GM12878 (cell line): ENCODE data around the gene ZNF45. TPM values are rescaled to one million over a fixed set of nuclear protein-coding genes. Genes with fewer than 3 reads are reported as not detected.

ENCODE experiments used
- ATAC-seq: fragments of 200-7000 bp; cut with Tn5 transposase; 3 replicates; pipeline ENCODE4 v1.9.1; 2020; ENCODE audit warnings: mild to moderate bottlenecking, moderate library complexity
- BruUV-seq: library from RNA; stranded (reverse); fragments of 400-500 nt; replicated peaks from 2 replicates; lab custom pipeline; 2021; lab: Mats Ljungman, UMichigan
- CTCF ChIA-PET: fragments of 300-600 bp; sonication (Branson Sonifier 250); formaldehyde crosslinking; extraction: SDS; loops from one replicate; lab custom pipeline; 2021; ENCODE audit warnings: inconsistent platforms; lab: Yijun Ruan, JAX
- POLR2A ChIA-PET: fragments of 350-600 bp; formaldehyde crosslinking; extraction: SDS; loops from one replicate; lab custom pipeline; 2021; ENCODE audit warnings: inconsistent platforms; lab: Charles Lee
- RAD21 ChIA-PET: fragments of 300-600 bp; sonication (Branson Sonifier 250); formaldehyde crosslinking; loops from one replicate; lab custom pipeline; 2023; ENCODE audit warnings: antibody characterized with exemption; ENCODE audit not compliant: unreplicated experiment; lab: Charles Lee
- SMC1A ChIA-PET: fragments of 300-600 bp; sonication (Branson Sonifier 250); formaldehyde crosslinking; loops from one replicate; lab custom pipeline; 2023; ENCODE audit not compliant: unreplicated experiment, uncharacterized antibody; lab: Charles Lee
- DNase-seq: peaks from one replicate; pipeline ENCODE4 v3.0.0-alpha.2; 2011; ENCODE audit warnings: low read depth, low spot score
- FAIRE-seq: peaks from 3 replicates; lab custom pipeline; 2011; peaks lifted over from hg19 to GRCh38; lab: Jason Lieb, UNC
- H2AFZ ChIP-seq: 2 replicates; pipeline ENCODE4 v1.6.0; 2011; ENCODE audit warnings: low read depth, low read length, control low read depth; ENCODE audit not compliant: control insufficient read depth
- H3K27ac ChIP-seq: 2 replicates; pipeline ENCODE4 v1.5.1; 2011; ENCODE audit warnings: control low read depth; ENCODE audit not compliant: control insufficient read depth, insufficient read depth
- H3K27me3 ChIP-seq, 2 experiments: replicated peaks in 1 of 2; 2 replicates each; pipeline versions ENCODE4 v1.6.0 to v1.6.1; 2011; ENCODE audit warnings: low read length in 1 of 2; ENCODE audit not compliant: control insufficient read depth in 2 of 2, insufficient read depth in 2 of 2
- H3K36me3 ChIP-seq, 2 experiments: 2 replicates each; pipeline ENCODE4 v1.5.1; 2011; ENCODE audit warnings: low read length in 1 of 2; ENCODE audit not compliant: control insufficient read depth in 2 of 2, insufficient read depth in 2 of 2
- H3K4me1 ChIP-seq: 2 replicates; pipeline ENCODE4 v1.6.1; 2011; ENCODE audit warnings: mild to moderate bottlenecking, low read length, moderate library complexity, mixed read lengths; ENCODE audit not compliant: control insufficient read depth, insufficient read depth
- H3K4me2 ChIP-seq: 2 replicates; pipeline ENCODE4 v1.6.0; 2011; ENCODE audit warnings: control low read depth; ENCODE audit not compliant: control insufficient read depth, insufficient read depth
- H3K4me3 ChIP-seq: fragments of 200-600 bp; sonication (generic); 2 replicates; pipeline ENCODE4 v1.5.1; 2016
- H3K79me2 ChIP-seq: 2 replicates; pipeline ENCODE4 v1.6.0; 2011; ENCODE audit warnings: low read length; ENCODE audit not compliant: control insufficient read depth, insufficient read depth
- H3K9ac ChIP-seq: 2 replicates; pipeline ENCODE4 v1.8.0; 2011; ENCODE audit warnings: low read length, control low read depth, mixed read lengths; ENCODE audit not compliant: control insufficient read depth, insufficient read depth
- H3K9me3 ChIP-seq: replicated peaks from 3 replicates; pipeline ENCODE4 v1.5.1; 2011; ENCODE audit warnings: mild to moderate bottlenecking, low read length; ENCODE audit not compliant: control insufficient read depth, insufficient read depth
- H4K20me1 ChIP-seq: 2 replicates; pipeline ENCODE4 v1.6.0; 2011; ENCODE audit not compliant: control insufficient read depth, insufficient read depth
- ATF2 ChIP-seq: IDR thresholded peaks from 2 replicates; pipeline ENCODE4 v1.6.1; 2012; ENCODE audit warnings: low read length, inconsistent platforms
- ATF3 ChIP-seq: IDR thresholded peaks from 2 replicates; pipeline ENCODE4 v1.6.1; 2011; ENCODE audit warnings: low read depth, mild to moderate bottlenecking, low read length, moderate library complexity, borderline replicate concordance; ENCODE audit errors: extremely low read depth
- CBX5 ChIP-seq: sonication (generic); IDR thresholded peaks from 2 replicates; pipeline ENCODE4 v1.6.1; 2016; ENCODE audit warnings: low read depth, moderate library complexity, mild to moderate bottlenecking, inconsistent platforms
- NFXL1 ChIP-seq: fragments of 450-650 bp; IDR thresholded peaks from 2 replicates; pipeline ENCODE4 v1.6.1; 2017; ENCODE audit warnings: antibody characterized with exemption, mild to moderate bottlenecking, borderline replicate concordance
- NFYA ChIP-seq: IDR thresholded peaks from 2 replicates; pipeline ENCODE4 v1.6.1; 2011; ENCODE audit warnings: low read depth, mild to moderate bottlenecking, low read length, improper control_type of control experiment, borderline replicate concordance
- PKNOX1 ChIP-seq: fragments of 450-650 bp; IDR thresholded peaks from 2 replicates; pipeline ENCODE4 v1.6.1; 2016; ENCODE audit warnings: mild to moderate bottlenecking
- RAD21 ChIP-seq: IDR thresholded peaks from 2 replicates; pipeline ENCODE4 v1.6.1; 2011; ENCODE audit warnings: mild to moderate bottlenecking, low read depth, low read length, moderate library complexity; ENCODE audit not compliant: insufficient read depth
- RCOR1 ChIP-seq: conservative IDR thresholded peaks from 2 replicates; pipeline ENCODE4 v1.6.1; 2012; ENCODE audit warnings: low read depth, low read length, improper control_type of control experiment
- SMAD5 ChIP-seq: IDR thresholded peaks from 2 replicates; pipeline ENCODE4 v1.6.1; 2016; ENCODE audit warnings: antibody characterized with exemption, low read depth
- STAT3 ChIP-seq: IDR thresholded peaks from 2 replicates; pipeline ENCODE4 v1.6.1; 2011; ENCODE audit warnings: low read depth, low read length, improper control_type of control experiment
- ZBTB40 ChIP-seq: fragments of 450-650 bp; IDR thresholded peaks from 2 replicates; pipeline ENCODE4 v1.6.1; 2016; ENCODE audit warnings: mild to moderate bottlenecking, moderate library complexity, borderline replicate concordance
- ZSCAN29 ChIP-seq: fragments of 450-650 bp; IDR thresholded peaks from 2 replicates; pipeline ENCODE4 v1.6.1; 2017; ENCODE audit warnings: mild to moderate bottlenecking, moderate library complexity
- WGBS: methylation state at CpG from one replicate; pipeline ENCODE4 v1.1.6; 2016; ENCODE audit warnings: low lambda C conversion rate; ENCODE audit not compliant: insufficient replicate concordance, insufficient coverage; ENCODE audit errors: missing lambda C conversion rate; 5-methylcytosine and 5-hydroxymethylcytosine counted together
- in situ Hi-C: fragments of 300-500 bp; cut with MboI; formaldehyde crosslinking; loops from 9 replicates; pipeline ENCODE4 v1.14.3; 2018; ENCODE audit warnings: mixed read lengths
- intact Hi-C: fragments of 100-400 bp; cut with micrococcal nuclease; formaldehyde crosslinking; loops from one replicate; pipeline ENCODE4 v1.14.2; 2022; ENCODE audit not compliant: unreplicated experiment
- polyA plus RNA-seq, 11 experiments: library from polyadenylated mRNA; depleted of rRNA in 4 of 11; unstranded in 6 of 11; stranded (reverse) in 5 of 11; fragments of >200 nt; fragmentation: Nextera tagmentation in 4 of 11; fragmentation: Illumina TruSeq in 1 of 11; extraction: Ambion mirVana in 4 of 11; extraction: Trizol in 1 of 11; gene quantifications; 1 replicate in 1 of 11; 2 replicates in 10 of 11; pipeline versions ENCODE4 v1.2.1 to v1.2.3, GENCODE V29; 2011 to 2016; ENCODE audit warnings: inconsistent platforms in 2 of 11, missing spikeins in 2 of 11, low read depth in 1 of 11
- total RNA-seq, 4 experiments: library from RNA; depleted of rRNA in 3 of 4; stranded (reverse); fragments of >200 nt in 3 of 4; fragmentation: Illumina TruSeq in 1 of 4; extraction: Trizol in 1 of 4; gene quantifications; 2 replicates each; pipeline versions ENCODE4 v1.2.1 to v1.2.3, GENCODE V29; 2013 to 2021

The ZNF45 gene
- total and polyA plus RNA-seq, 10 of the 15 experiments (the other 5 are each of a cell fraction or from before 2014, with no cell fraction given): 4.2 to 23.1 (median 15.9) TPM

- 28% methylated on average over 15 of the region's 15 CpGs for WGBS
- DNase-seq (no peak), ATAC-seq (peak; percentile 8; the same call in 1 of the 3 replicates), FAIRE-seq (no peak)
- peak overlapping the region; percentile 82 for H3K4me3 ChIP-seq
- H3K36me3 ChIP-seq: peaks cover 0 to 19% of the 10 kb centered on the region in 2 experiments; a peak in 2 of 4 replicates
- RAD21 ChIA-PET: interaction anchor here (1.0 to 1.6 kb wide), 7 partner anchors 11 to 278 kb away, joined by 3 to 11 read pairs (median 5); partner anchors contain the start of genes ZNF221 and ZNF227
- no peaks in the 10 kb centered on the region for H4K20me1 ChIP-seq
- peaks cover 9% of the 10 kb centered on the region for H3K79me2 ChIP-seq
- POLR2A ChIA-PET: interaction anchor here (1.0 to 2.9 kb wide), 7 partner anchors 17 to 266 kb away, joined by 3 to 16 read pairs (median 3); partner anchors contain the start of genes KCNN4, SMG9, ZNF221 and ZNF224
- in situ Hi-C loops (no loop called here), intact Hi-C loops (loop anchor here (10.0 kb wide), 1 partner anchor 160 kb away; the partner anchor contains the start of gene ZNF224)
- BruUV-seq: TSS peak; percentile 72
- H3K9me3 ChIP-seq: peaks cover 4% of the 10 kb centered on the region; the same call in 1 of the 3 replicates
- H2AFZ ChIP-seq: peak overlapping the region; percentile 94
- SMC1A ChIA-PET: interaction anchor here (1.0 to 1.6 kb wide), 6 partner anchors 12 to 266 kb away, joined by 3 to 8 read pairs (median 4); no protein-coding TSS in a partner anchor
- H3K27me3 ChIP-seq: no peaks in the 10 kb centered on the region
- CTCF ChIA-PET: interaction anchor here (1.0 to 2.3 kb wide), 11 partner anchors 14 to 274 kb away, joined by 3 to 14 read pairs (median 4); partner anchors contain the start of gene ZNF221
- peak overlapping the region; percentile 81 for H3K9ac ChIP-seq
- H3K4me1 ChIP-seq: no peaks in the 10 kb centered on the region
- H3K4me2 ChIP-seq: peak overlapping the region; percentile 93
- peak overlapping the region; percentile 67 for H3K27ac ChIP-seq
- TF ChIP-seq ATF3 (no peak), ZSCAN29 (no peak), ATF2 (no peak), NFYA (no peak), PKNOX1 (no peak), RAD21 (no peak), CBX5 (no peak), NFXL1 (no peak), ZBTB40 (no peak), RCOR1 (no peak), STAT3 (no peak), SMAD5 (no peak)
These were observed 762 bp downstream of the ZNF45 start for GRCh38 chr19:43934055-43934984.
